GM12878 (cell line): Measurements from ENCODE around the gene CTBP1. TPM values are rescaled to one million over a fixed set of nuclear protein-coding genes. Genes with fewer than 3 reads are reported as not detected.

ENCODE experiments used
- ATAC-seq: fragments of 200-7000 bp; cut with Tn5 transposase; 3 replicates; pipeline ENCODE4 v1.9.1; 2020; ENCODE audit warnings: mild to moderate bottlenecking, moderate library complexity
- BruUV-seq: library from RNA; stranded (reverse); fragments of 400-500 nt; replicated peaks from 2 replicates; lab custom pipeline; 2021; lab: Mats Ljungman, UMichigan
- CTCF ChIA-PET: fragments of 300-600 bp; sonication (Branson Sonifier 250); formaldehyde crosslinking; extraction: SDS; loops from one replicate; lab custom pipeline; 2021; ENCODE audit warnings: inconsistent platforms; lab: Yijun Ruan, JAX
- POLR2A ChIA-PET: fragments of 350-600 bp; formaldehyde crosslinking; extraction: SDS; loops from one replicate; lab custom pipeline; 2021; ENCODE audit warnings: inconsistent platforms; lab: Charles Lee
- RAD21 ChIA-PET: fragments of 300-600 bp; sonication (Branson Sonifier 250); formaldehyde crosslinking; loops from one replicate; lab custom pipeline; 2023; ENCODE audit warnings: antibody characterized with exemption; ENCODE audit not compliant: unreplicated experiment; lab: Charles Lee
- SMC1A ChIA-PET: fragments of 300-600 bp; sonication (Branson Sonifier 250); formaldehyde crosslinking; loops from one replicate; lab custom pipeline; 2023; ENCODE audit not compliant: unreplicated experiment, uncharacterized antibody; lab: Charles Lee
- DNase-seq: peaks from one replicate; pipeline ENCODE4 v3.0.0-alpha.2; 2011; ENCODE audit warnings: low read depth, low spot score
- FAIRE-seq: peaks from 3 replicates; lab custom pipeline; 2011; peaks lifted over from hg19 to GRCh38; lab: Jason Lieb, UNC
- H2AFZ ChIP-seq: 2 replicates; pipeline ENCODE4 v1.6.0; 2011; ENCODE audit warnings: low read depth, low read length, control low read depth; ENCODE audit not compliant: control insufficient read depth
- H3K27ac ChIP-seq: 2 replicates; pipeline ENCODE4 v1.5.1; 2011; ENCODE audit warnings: control low read depth; ENCODE audit not compliant: control insufficient read depth, insufficient read depth
- H3K27me3 ChIP-seq, 2 experiments: replicated peaks in 1 of 2; 2 replicates each; pipeline versions ENCODE4 v1.6.0 to v1.6.1; 2011; ENCODE audit warnings: low read length in 1 of 2; ENCODE audit not compliant: control insufficient read depth in 2 of 2, insufficient read depth in 2 of 2
- H3K36me3 ChIP-seq, 2 experiments: 2 replicates each; pipeline ENCODE4 v1.5.1; 2011; ENCODE audit warnings: low read length in 1 of 2; ENCODE audit not compliant: control insufficient read depth in 2 of 2, insufficient read depth in 2 of 2
- H3K4me1 ChIP-seq: 2 replicates; pipeline ENCODE4 v1.6.1; 2011; ENCODE audit warnings: mild to moderate bottlenecking, low read length, moderate library complexity, mixed read lengths; ENCODE audit not compliant: control insufficient read depth, insufficient read depth
- H3K4me2 ChIP-seq: 2 replicates; pipeline ENCODE4 v1.6.0; 2011; ENCODE audit warnings: control low read depth; ENCODE audit not compliant: control insufficient read depth, insufficient read depth
- H3K4me3 ChIP-seq: fragments of 200-600 bp; sonication (generic); 2 replicates; pipeline ENCODE4 v1.5.1; 2016
- H3K79me2 ChIP-seq: 2 replicates; pipeline ENCODE4 v1.6.0; 2011; ENCODE audit warnings: low read length; ENCODE audit not compliant: control insufficient read depth, insufficient read depth
- H3K9ac ChIP-seq: 2 replicates; pipeline ENCODE4 v1.8.0; 2011; ENCODE audit warnings: low read length, control low read depth, mixed read lengths; ENCODE audit not compliant: control insufficient read depth, insufficient read depth
- H3K9me3 ChIP-seq: replicated peaks from 3 replicates; pipeline ENCODE4 v1.5.1; 2011; ENCODE audit warnings: mild to moderate bottlenecking, low read length; ENCODE audit not compliant: control insufficient read depth, insufficient read depth
- H4K20me1 ChIP-seq: 2 replicates; pipeline ENCODE4 v1.6.0; 2011; ENCODE audit not compliant: control insufficient read depth, insufficient read depth
- CBFB ChIP-seq: IDR thresholded peaks from 2 replicates; pipeline ENCODE4 v1.6.1; 2016; ENCODE audit warnings: antibody characterized with exemption, low read depth
- CEBPB ChIP-seq, 2 experiments: fragments of 150-350 bp in 1 of 2; IDR thresholded peaks; 2 replicates each; pipeline ENCODE4 v1.6.1; 2012 to 2014; ENCODE audit warnings: low read depth in 2 of 2, low read length in 2 of 2, borderline replicate concordance in 1 of 2, inconsistent platforms in 1 of 2
- CHD1 ChIP-seq: IDR thresholded peaks from 2 replicates; pipeline ENCODE4 v1.6.1; 2012; ENCODE audit warnings: low read depth, low read length, improper control_type of control experiment
- CHD4 ChIP-seq: fragments of 200-600 bp; sonication (generic); IDR thresholded peaks from 2 replicates; pipeline ENCODE4 v1.6.1; 2016; ENCODE audit warnings: mild to moderate bottlenecking
- CREB1 ChIP-seq: IDR thresholded peaks from 2 replicates; pipeline ENCODE4 v1.6.1; 2012; ENCODE audit warnings: low read depth, mild to moderate bottlenecking, inconsistent platforms
- IKZF1 ChIP-seq: fragments of 450-650 bp; conservative IDR thresholded peaks from 2 replicates; pipeline ENCODE4 v1.6.1; 2017; ENCODE audit warnings: antibody characterized with exemption, mild to moderate bottlenecking
- NR2C1 ChIP-seq: fragments of 450-650 bp; IDR thresholded peaks from 2 replicates; pipeline ENCODE4 v1.6.1; 2017; ENCODE audit warnings: antibody characterized with exemption, mild to moderate bottlenecking, moderate library complexity
- RUNX3 ChIP-seq: IDR thresholded peaks from 2 replicates; pipeline ENCODE4 v1.6.1; 2012; ENCODE audit warnings: low read length, inconsistent platforms
- TARDBP ChIP-seq: IDR thresholded peaks from 2 replicates; pipeline ENCODE4 v1.6.1; 2016; ENCODE audit warnings: borderline replicate concordance
- TBL1XR1 ChIP-seq: IDR thresholded peaks from 2 replicates; pipeline ENCODE4 v1.6.1; 2012; ENCODE audit warnings: low read depth, low read length, improper control_type of control experiment
- TCF7 ChIP-seq: IDR thresholded peaks from 2 replicates; pipeline ENCODE4 v1.6.1; 2014; ENCODE audit warnings: antibody characterized with exemption, borderline replicate concordance
- YBX1 ChIP-seq: fragments of 450-650 bp; IDR thresholded peaks from 2 replicates; pipeline ENCODE4 v1.6.1; 2016; ENCODE audit warnings: antibody characterized with exemption
- WGBS: methylation state at CpG from one replicate; pipeline ENCODE4 v1.1.6; 2016; ENCODE audit warnings: low lambda C conversion rate; ENCODE audit not compliant: insufficient replicate concordance, insufficient coverage; ENCODE audit errors: missing lambda C conversion rate; 5-methylcytosine and 5-hydroxymethylcytosine counted together
- in situ Hi-C: fragments of 300-500 bp; cut with MboI; formaldehyde crosslinking; loops from 9 replicates; pipeline ENCODE4 v1.14.3; 2018; ENCODE audit warnings: mixed read lengths
- intact Hi-C: fragments of 100-400 bp; cut with micrococcal nuclease; formaldehyde crosslinking; loops from one replicate; pipeline ENCODE4 v1.14.2; 2022; ENCODE audit not compliant: unreplicated experiment
- polyA plus RNA-seq, 11 experiments: library from polyadenylated mRNA; depleted of rRNA in 4 of 11; unstranded in 6 of 11; stranded (reverse) in 5 of 11; fragments of >200 nt; fragmentation: Nextera tagmentation in 4 of 11; fragmentation: Illumina TruSeq in 1 of 11; extraction: Ambion mirVana in 4 of 11; extraction: Trizol in 1 of 11; gene quantifications; 1 replicate in 1 of 11; 2 replicates in 10 of 11; pipeline versions ENCODE4 v1.2.1 to v1.2.3, GENCODE V29; 2011 to 2016; ENCODE audit warnings: inconsistent platforms in 2 of 11, missing spikeins in 2 of 11, low read depth in 1 of 11
- total RNA-seq, 4 experiments: library from RNA; depleted of rRNA in 3 of 4; stranded (reverse); fragments of >200 nt in 3 of 4; fragmentation: Illumina TruSeq in 1 of 4; extraction: Trizol in 1 of 4; gene quantifications; 2 replicates each; pipeline versions ENCODE4 v1.2.1 to v1.2.3, GENCODE V29; 2013 to 2021
- TF ChIP-seq, protein P1 (sequence below): fragments of 450-650 bp; IDR thresholded peaks from 2 replicates; pipeline ENCODE4 v1.6.1; 2017; ENCODE audit warnings: mild to moderate bottlenecking
- TF ChIP-seq, protein P2 (sequence below): IDR thresholded peaks from 2 replicates; pipeline ENCODE4 v1.6.1; 2012; ENCODE audit warnings: low read depth, low read length, improper control_type of control experiment

CTBP1 gene
- total and polyA plus RNA-seq, 10 of the 15 experiments (the other 5 are each of a cell fraction or from before 2014, with no cell fraction given) = 7.4 to 182 (median 63.1) TPM

DNA sequence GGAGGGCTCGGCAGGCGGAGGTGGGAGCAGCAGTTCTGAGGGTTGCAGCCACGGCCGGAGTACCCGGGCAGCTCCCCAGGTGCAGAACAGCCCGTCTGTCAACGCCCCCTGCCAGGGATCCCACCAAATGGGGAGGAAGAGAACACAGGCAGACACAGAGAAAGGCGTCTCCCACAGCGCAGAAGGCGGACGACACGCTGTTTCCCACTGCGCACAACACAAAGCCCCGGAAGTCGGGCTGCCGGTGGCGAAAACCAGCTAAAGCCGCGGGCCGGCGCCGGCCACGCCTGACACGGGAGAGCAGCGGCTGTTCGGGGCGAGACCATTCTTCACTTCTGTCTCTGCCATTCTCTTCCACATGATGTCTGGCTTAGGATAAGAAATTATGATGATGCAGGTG, 31.6 kb downstream of the CTBP1 start:
- Histone ChIP-seq H3K9me3 (no peaks in the 10 kb centered on the region; the same call in 2 of the 3 replicates), H3K4me1 (peaks cover 51% of the 10 kb centered on the region), H3K27ac (peak overlapping the region; percentile 88), H2AFZ (no peak overlapping the region), H3K36me3 (peaks cover 17 to 35% of the 10 kb centered on the region in 2 experiments), H4K20me1 (no peaks in the 10 kb centered on the region), H3K4me2 (peak overlapping the region; percentile 88), H3K4me3 (no peak overlapping the region; the same call in 1 of the 2 replicates), H3K79me2 (peaks cover 11% of the 10 kb centered on the region)
- no TSS peak for BruUV-seq
- DNase-seq (no peak), FAIRE-seq (no peak)
- ChIA-PET CTCF (interaction anchor here (1.1 to 1.3 kb wide), 2 partner anchors 14 to 87 kb away, joined by 4 read pairs; no protein-coding TSS in a partner anchor), RAD21 (interaction anchor here (0.8 to 2.9 kb wide), 2 partner anchors 14 to 50 kb away, joined by 3 to 20 read pairs; no protein-coding TSS in a partner anchor)
- in situ Hi-C loops = no loop called here
- TF ChIP-seq TARDBP (no peak), CEBPB (IDR thresholded peaks at IDR 0.05; ENCODE audit: borderline replicate concordance in 1 of 2, low read depth in 2 of 2, low read length in 2 of 2) (no peak), YBX1 (no peak), CHD4 (no peak), RUNX3 (no peak), CHD1 (no peak), IKZF1 (no peak), TCF7 (no peak), CREB1 (no peak), CBFB (no peak), TBL1XR1 (no peak), NR2C1 (no peak)
- TF ChIP-seq, protein P1, sequence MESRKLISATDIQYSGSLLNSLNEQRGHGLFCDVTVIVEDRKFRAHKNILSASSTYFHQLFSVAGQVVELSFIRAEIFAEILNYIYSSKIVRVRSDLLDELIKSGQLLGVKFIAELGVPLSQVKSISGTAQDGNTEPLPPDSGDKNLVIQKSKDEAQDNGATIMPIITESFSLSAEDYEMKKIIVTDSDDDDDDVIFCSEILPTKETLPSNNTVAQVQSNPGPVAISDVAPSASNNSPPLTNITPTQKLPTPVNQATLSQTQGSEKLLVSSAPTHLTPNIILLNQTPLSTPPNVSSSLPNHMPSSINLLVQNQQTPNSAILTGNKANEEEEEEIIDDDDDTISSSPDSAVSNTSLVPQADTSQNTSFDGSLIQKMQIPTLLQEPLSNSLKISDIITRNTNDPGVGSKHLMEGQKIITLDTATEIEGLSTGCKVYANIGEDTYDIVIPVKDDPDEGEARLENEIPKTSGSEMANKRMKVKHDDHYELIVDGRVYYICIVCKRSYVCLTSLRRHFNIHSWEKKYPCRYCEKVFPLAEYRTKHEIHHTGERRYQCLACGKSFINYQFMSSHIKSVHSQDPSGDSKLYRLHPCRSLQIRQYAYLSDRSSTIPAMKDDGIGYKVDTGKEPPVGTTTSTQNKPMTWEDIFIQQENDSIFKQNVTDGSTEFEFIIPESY = no peak
- TF ChIP-seq, protein P2, sequence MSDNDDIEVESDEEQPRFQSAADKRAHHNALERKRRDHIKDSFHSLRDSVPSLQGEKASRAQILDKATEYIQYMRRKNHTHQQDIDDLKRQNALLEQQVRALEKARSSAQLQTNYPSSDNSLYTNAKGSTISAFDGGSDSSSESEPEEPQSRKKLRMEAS = no peak
- TF ChIP-seq, all 136 proteins: peak for 0
- Histone ChIP-seq H3K27me3 (no peaks in the 10 kb centered on the region), H3K9ac (peak overlapping the region; percentile 49; the same call in 1 of the 2 replicates)
- intact Hi-C loops = loop anchor here (5.0 kb wide), 1 partner anchor 35 kb away; no protein-coding TSS in a partner anchor
- ChIA-PET SMC1A (interaction anchor here (0.9 to 3.2 kb wide), 3 partner anchors 34 to 80 kb away, joined by 3 to 11 read pairs (median 4); no protein-coding TSS in a partner anchor), POLR2A (interaction anchor here (0.6 to 3.7 kb wide), 2 partner anchors 15 to 129 kb away, joined by 3 to 26 read pairs; partner anchors contain the start of gene UVSSA)
- ATAC-seq = no peak
- 92% methylated on average over 24 of the region's 27 CpGs for WGBS
